Body of pancreas (tissue), 4 donors: Measurements from ENCODE around the gene ZNF79. TPM values are rescaled to one million over a fixed set of nuclear protein-coding genes. Genes with fewer than 3 reads are reported as not detected.

Experiments
- ATAC-seq: fragments of 150-250 bp; one replicate; pipeline ENCODE4 v1.9.1; 2016
- DNase-seq, 4 donors: peaks; one replicate each; pipeline ENCODE4 v3.0.0-alpha.2; 2019
- H3K27ac ChIP-seq, 4 donors: fragments of 200-600 bp; sonication (generic); 1 replicate in 3 of 4; 2 replicates in 1 of 4; pipeline versions ENCODE4 v1.5.1 to v1.6.1; 2016 to 2019; ENCODE audit warnings: mild to moderate bottlenecking in 1 of 4, mixed read lengths in 1 of 4, moderate library complexity in 1 of 4
- H3K27me3 ChIP-seq, 2 donors: fragments of 200-600 bp; sonication (generic); one replicate each; pipeline ENCODE4 v1.6.0; 2016; ENCODE audit warnings: mild to moderate bottlenecking in 1 of 2
- H3K36me3 ChIP-seq, 2 donors: fragments of 200-600 bp; sonication (generic); replicated peaks in 1 of 2; 2 replicates each; pipeline ENCODE4 v1.5.1; 2016; ENCODE audit warnings: low read depth in 2 of 2; ENCODE audit not compliant: insufficient read depth in 1 of 2
- H3K4me1 ChIP-seq: fragments of 200-600 bp; sonication (generic); one replicate; pipeline ENCODE4 v1.6.0; 2016
- H3K4me3 ChIP-seq, 2 donors: fragments of 200-600 bp; sonication (generic); 1 replicate in 1 of 2; 2 replicates in 1 of 2; pipeline ENCODE4 v1.5.1; 2016 to 2019
- H3K9me3 ChIP-seq, 3 donors: fragments of 200-600 bp; sonication (generic); 1 replicate in 2 of 3; 2 replicates in 1 of 3; pipeline ENCODE4 v1.5.1; 2016
- CTCF ChIP-seq, 7 experiments: fragments of 450-650 bp in 4 of 7; fragments of 200-600 bp in 3 of 7; sonication (generic) in 3 of 7; IDR thresholded peaks; one replicate each; pipeline ENCODE4 v1.5.1; 2016 to 2019; ENCODE audit warnings: antibody characterized with exemption in 7 of 7
- POLR2A ChIP-seq, 3 donors: fragments of 450-650 bp; IDR thresholded peaks; one replicate each; pipeline ENCODE4 v1.6.1; 2016; ENCODE audit warnings: antibody characterized with exemption in 3 of 3, mild to moderate bottlenecking in 2 of 3
- WGBS, 2 donors: methylation state at CpG; one replicate each; pipeline ENCODE4 v1.1.5; 2017; 5-methylcytosine and 5-hydroxymethylcytosine counted together
- intact Hi-C: fragments of 100-400 bp; cut with DNase I; formaldehyde crosslinking; loops from one replicate; pipeline ENCODE4 v1.15.1; 2023
- total RNA-seq, 2 donors: library from RNA; depleted of rRNA; stranded (reverse); fragments of >200 nt; gene quantifications; one replicate each; pipeline ENCODE4 v1.1.0, GENCODE V29; 2016

ZNF79 gene
- total RNA-seq, 2 donors from 2014 or later = 4.7 to 11.5 TPM

- H3K27ac ChIP-seq = no peak overlapping the region
- DNase-seq (no peak), ATAC-seq (no peak)
- H3K36me3 ChIP-seq = no peaks in the 10 kb centered on the region
- intact Hi-C loops = no loop called here
- H3K27me3 ChIP-seq = no peaks in the 10 kb centered on the region
- 77 to 87% methylated on average over 10 to 13 of the region's 13 CpGs for WGBS, 2 donors
- H3K4me1 ChIP-seq = no peaks in the 10 kb centered on the region
- no peak overlapping the region for H3K4me3 ChIP-seq
- no peak for TF ChIP-seq POLR2A (IDR thresholded peaks at IDR 0.05)
- TF ChIP-seq CTCF (IDR thresholded peaks at IDR 0.05) = no peak
- no peaks in the 10 kb centered on the region for H3K9me3 ChIP-seq
Measured at GRCh38 chr9:127384901-127385300, 39.3 kb upstream of the ZNF79 start.

- TF ChIP-seq POLR2A (IDR thresholded peaks at IDR 0.05) (no peak), CTCF (IDR thresholded peaks at IDR 0.05) (no peak)
- Histone ChIP-seq H3K4me3 (no peak overlapping the region), H3K9me3 (no peaks in the 10 kb centered on the region), H3K27me3 (no peaks in the 10 kb centered on the region), H3K27ac (no peak overlapping the region), H3K4me1 (no peaks in the 10 kb centered on the region), H3K36me3 (no peaks in the 10 kb centered on the region)
- intact Hi-C loops = no loop called here
- DNase-seq (no peak), ATAC-seq (no peak)
- 70 to 93% methylated on average over 4 of the region's 4 CpGs for WGBS, 2 donors
Measured at GRCh38 chr9:127386249-127386648, 37.9 kb upstream of the ZNF79 start.

- no peak overlapping the region for H3K4me3 ChIP-seq
- intact Hi-C loops = no loop called here
- ATAC-seq = no peak
- no peak for DNase-seq
- no peaks in the 10 kb centered on the region for H3K9me3 ChIP-seq
- H3K4me1 ChIP-seq = no peaks in the 10 kb centered on the region
- no peak for TF ChIP-seq POLR2A (IDR thresholded peaks at IDR 0.05)
- TF ChIP-seq CTCF (IDR thresholded peaks at IDR 0.05) = no peak
- 89 to 90% methylated on average over 10 of the region's 10 CpGs for WGBS, 2 donors
- no peak overlapping the region for H3K27ac ChIP-seq
- H3K27me3 ChIP-seq = no peaks in the 10 kb centered on the region
- H3K36me3 ChIP-seq = no peaks in the 10 kb centered on the region
Measured at GRCh38 chr9:127386981-127387380, 37.2 kb upstream of the ZNF79 start.

GRCh38 chr9:127388037-127388855 lies 35.9 kb upstream of the ZNF79 start:
- 51 to 61% methylated on average over 10 of the region's 10 CpGs for WGBS, 2 donors
- Histone ChIP-seq H3K4me3 (no peak overlapping the region), H3K9me3 (no peaks in the 10 kb centered on the region), H3K27ac (peak overlapping the region in 3 of 4 donors; percentile 17 to 55 (median 20)), H3K27me3 (no peaks in the 10 kb centered on the region), H3K36me3 (no peaks in the 10 kb centered on the region), H3K4me1 (no peaks in the 10 kb centered on the region)
- ATAC-seq (peak; percentile 88), DNase-seq (peak in 3 of 4 donors; percentile 32 to 58 (median 49))
- intact Hi-C loops = no loop called here
- no peak for TF ChIP-seq POLR2A (IDR thresholded peaks at IDR 0.05)
- TF ChIP-seq CTCF (IDR thresholded peaks at IDR 0.05) = no peak

- Histone ChIP-seq H3K4me3 (no peak overlapping the region), H3K36me3 (no peaks in the 10 kb centered on the region), H3K27ac (peak overlapping the region; percentile 17 to 55 (median 19)), H3K9me3 (no peaks in the 10 kb centered on the region), H3K4me1 (no peaks in the 10 kb centered on the region), H3K27me3 (no peaks in the 10 kb centered on the region)
- TF ChIP-seq POLR2A (IDR thresholded peaks at IDR 0.05) (no peak), CTCF (IDR thresholded peaks at IDR 0.05) (no peak)
- intact Hi-C loops = no loop called here
- ATAC-seq (no peak), DNase-seq (no peak)
- 62 to 66% methylated on average over 6 of the region's 6 CpGs for WGBS, 2 donors
Measured at GRCh38 chr9:127388856-127389238, 35.3 kb upstream of the ZNF79 start.
